GM18873 (cell line): ENCODE measurements around the gene PABPN1L.

ENCODE experiments used
- ATAC-seq: cut with Tn5 transposase; IDR thresholded peaks from one replicate; pipeline ENCODE4 v1.9.1; 2021; ENCODE audit warnings: mild to moderate bottlenecking, moderate library complexity, moderate number of reproducible peaks; ENCODE audit not compliant: unreplicated experiment, low FRiP score

Gene PABPN1L

DNA sequence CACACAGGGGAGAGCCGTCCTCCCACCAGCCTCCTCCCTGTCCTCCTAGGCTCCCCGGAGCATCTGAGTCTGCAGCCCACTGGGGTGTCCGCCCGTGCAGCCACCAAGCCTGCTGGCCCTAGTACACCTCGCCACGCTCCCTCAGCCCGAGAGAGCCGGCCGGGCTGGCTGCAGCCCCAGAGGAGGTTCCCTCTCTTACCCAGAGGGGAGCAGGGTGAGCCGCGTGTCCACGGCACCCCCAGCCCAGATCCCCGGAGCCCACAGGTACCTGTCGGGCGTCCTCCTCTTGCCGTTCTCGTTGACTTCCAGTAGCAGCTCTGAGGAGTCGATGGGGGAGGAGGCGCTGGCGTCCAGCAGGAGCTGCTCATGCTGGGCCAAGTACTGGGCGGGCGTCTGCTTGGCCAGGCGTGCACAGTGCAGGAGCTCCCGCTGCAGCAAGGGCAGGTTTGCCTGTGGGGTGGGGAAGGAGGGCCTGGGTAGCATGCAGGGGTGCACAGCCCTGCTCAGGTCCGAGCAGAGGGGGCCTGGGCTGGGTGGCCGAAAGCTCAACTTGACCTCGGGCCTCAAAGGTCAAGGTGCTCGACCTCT is 19.3 kb upstream of the PABPN1L start:
- no peak for ATAC-seq

GRCh38 chr16:88884569-88885271 is 18.3 kb upstream of the PABPN1L start:
- no peak for ATAC-seq

- no peak for ATAC-seq
These were observed 17.5 kb upstream of the PABPN1L start for GRCh38 chr16:88883946-88884345.

DNA sequence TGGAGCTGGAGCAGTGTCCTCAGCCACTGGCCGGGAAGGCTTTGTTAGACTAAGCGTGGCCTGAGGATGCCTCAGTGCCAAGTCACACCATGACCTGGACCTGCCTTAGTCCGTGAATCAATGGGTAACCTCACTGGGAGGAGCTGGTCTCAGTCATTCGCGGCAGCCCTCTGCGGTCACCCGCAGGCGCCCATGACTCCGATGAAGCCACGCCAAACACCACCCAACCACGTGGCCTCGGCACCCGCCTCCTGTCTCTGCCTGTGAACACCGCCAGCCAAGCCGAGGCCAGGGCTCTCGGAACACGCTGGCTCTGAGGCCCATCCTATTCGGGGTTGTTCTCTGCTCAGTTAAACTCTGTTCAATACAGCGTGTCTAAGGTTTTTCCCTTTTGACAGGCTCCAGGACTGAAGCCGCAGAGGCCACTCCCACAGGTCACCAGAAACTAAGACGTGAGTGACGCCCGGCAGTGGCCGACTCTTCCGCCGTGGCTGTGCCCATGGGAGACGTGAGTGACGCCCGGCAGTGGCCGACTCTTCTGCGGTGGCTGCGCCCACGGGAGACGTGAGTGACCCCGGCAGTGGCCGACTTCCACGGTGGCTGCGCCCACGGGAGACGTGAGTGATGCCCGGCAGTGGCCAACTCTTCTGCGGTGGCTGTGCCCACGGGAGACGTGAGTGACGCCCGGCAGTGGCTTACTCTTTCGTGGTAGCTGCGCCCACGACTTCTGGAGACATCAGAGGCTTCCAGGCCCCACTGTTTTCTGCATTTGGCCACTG is 16.8 kb upstream of the PABPN1L start:
- ATAC-seq, result no peak

DNA sequence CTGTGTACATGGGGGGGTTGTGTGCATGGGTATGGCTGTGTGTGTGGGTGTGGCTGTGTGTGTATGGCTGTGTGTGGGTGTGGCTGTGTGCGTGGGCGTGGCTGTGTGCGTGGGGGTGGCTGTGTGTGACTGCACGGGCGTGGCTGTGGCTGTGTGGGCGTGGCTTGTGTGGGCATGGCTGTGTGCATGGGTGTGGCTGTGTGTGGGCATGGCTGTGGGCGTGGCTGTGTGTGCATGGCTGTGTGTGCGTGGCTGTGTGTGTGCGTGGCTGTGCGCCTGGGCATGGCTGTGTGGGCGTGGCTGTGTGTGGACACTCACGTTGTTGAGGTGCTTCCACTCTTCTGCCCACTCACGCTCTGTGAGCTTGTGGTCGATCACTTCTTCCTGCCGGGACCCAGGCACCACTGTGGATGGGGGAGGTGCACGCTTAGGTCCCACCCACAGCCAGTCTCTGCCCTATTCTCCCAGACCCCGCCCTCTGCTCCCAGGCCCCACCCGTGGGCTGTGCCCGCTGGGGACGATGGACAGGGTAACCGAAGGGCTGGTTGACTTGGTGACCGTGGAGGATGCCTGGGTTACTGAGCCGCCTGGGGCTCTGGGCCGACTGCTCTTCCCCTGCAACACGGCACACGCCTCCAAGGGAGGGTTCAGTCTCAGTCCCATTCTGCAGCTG is 16.0 kb upstream of the PABPN1L start:
- ATAC-seq, result no peak

- ATAC-seq, result no peak
These were observed 15.4 kb upstream of the PABPN1L start for GRCh38 chr16:88881675-88882357.

DNA sequence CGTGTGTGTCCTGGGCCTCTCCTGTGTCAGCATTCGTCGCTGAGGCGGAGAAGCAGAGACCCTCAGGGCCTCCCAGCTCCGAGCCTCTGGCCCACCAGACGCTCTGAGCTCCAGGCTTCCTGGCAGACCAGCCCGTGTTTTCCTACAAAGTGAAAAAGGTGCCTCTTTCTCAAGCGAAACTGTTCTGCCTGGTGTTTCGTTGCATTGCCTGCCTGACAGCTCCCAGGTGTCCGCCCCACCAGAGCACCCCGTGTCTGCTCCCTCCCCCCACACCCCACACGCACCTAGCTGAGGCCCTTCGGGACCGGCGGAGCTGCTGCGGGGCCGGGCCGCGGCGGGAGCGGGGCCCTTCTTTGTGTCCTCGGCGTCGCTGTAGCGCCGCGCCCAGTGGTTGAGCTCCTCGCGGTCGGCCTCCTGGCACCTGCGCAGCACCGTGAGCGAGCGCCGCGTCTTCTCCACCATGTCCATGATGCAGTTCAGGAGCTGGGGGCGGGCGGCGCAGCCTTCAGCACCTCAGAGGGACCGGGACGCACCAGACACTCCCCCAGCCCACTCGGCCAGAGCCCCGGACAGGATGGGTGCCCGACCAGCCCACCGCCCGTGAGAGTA is 14.7 kb upstream of the PABPN1L start:
- ATAC-seq, result no peak

DNA sequence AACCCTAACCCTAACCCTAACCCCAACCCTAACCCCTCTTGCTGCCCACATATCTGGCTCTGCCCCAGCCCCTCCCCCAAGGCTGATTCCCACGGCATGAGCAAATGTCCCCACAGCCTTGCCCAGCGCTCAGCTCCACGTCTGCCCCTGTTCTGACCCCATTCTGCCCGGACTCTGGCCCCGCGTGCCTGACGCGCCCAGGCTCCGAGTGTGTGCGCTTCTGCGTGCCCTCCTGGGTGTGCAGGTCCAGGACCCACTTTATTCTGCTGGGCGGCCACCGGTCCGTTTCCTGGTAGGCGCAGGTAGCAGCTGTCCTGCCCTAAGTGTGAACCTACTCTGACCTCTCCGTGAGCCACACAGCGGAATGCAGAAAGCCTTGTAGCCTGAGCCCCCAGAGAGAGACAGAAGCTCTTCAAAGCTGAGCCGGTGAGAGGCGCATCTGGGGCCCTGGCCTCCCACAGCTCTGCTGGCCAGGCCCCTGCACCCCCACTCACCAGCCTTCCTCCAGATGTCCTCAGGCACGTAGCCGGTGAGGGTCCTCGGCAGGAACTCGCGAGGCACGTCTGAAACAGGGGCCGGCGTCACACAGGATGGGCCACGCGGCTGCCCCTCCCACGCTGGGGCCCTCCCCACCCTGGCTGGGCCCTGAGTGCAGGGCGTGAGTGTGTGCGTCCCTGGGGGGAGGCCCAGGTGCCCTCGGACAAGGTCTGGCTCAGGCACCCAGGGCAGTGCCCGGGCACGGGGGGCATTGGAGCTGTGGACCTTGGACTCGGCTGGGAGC is 14.0 kb upstream of the PABPN1L start:
- no peak for ATAC-seq

GRCh38 chr16:88879788-88880055 is 13.3 kb upstream of the PABPN1L start:
- ATAC-seq, result no peak

DNA sequence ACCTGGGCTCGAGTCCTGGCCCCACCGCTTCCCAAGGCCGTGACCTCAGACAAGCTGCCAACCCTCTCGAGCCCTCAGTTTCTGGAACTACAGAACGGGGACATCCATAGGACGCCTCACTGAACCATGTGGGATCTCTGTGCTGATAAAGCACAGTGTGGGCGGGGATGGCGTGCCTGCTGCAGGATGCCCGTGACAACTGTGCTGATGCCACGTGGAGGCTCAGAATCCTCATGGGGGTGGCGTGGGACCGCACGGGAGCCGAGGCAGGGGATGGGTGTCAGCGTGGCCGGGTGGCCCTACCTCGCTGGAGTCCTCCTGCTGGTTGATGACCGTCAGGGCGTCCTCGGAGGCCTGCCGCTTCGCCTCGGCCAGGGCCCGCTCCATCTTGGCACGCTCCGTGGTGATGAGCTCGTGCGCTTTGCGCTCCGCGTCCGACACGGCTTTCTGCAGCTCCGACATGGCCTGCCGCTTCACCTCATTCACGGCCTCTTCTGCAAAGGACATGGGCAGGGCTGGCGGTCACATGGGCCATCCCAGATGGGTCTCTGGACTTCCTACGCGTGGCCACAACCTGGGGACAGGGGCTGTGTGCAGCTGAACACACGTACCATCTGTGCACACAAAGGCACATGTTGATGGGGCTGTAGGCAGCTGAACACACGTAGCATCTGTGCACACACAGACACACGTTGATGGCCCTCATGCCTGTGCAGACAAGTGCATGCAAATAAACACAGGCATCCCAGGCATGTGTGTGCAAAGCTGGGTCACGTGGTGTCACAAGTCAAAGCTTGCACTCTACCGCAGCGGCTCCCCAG is 12.7 kb upstream of the PABPN1L start:
- ATAC-seq, result no peak

DNA sequence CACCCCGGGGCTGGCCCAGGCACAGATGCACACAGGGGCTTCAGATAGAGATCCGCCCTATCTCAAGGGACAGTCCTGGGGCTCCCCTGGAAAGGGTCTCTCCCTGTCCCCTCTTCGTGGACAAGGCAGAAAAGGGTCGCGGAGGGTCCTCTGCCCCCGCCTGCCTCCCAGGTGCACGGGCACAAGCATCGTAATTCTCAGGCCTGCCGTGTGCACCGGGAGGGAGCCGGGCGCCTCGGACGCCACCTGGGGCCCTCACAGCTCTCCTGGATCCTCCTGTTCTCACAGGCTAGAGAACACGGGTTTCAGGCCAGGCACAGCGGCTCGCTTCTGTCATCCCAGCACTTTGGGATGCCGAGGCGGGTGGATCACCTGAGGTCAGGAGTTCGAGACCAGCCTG is 11.9 kb upstream of the PABPN1L start:
- no peak for ATAC-seq

- no peak for ATAC-seq
These were observed 11.3 kb upstream of the PABPN1L start for GRCh38 chr16:88877564-88878289.

GRCh38 chr16:88876942-88877526 is 10.6 kb upstream of the PABPN1L start:
- no peak for ATAC-seq

GRCh38 chr16:88875703-88876234 is 9.3 kb upstream of the PABPN1L start:
- ATAC-seq, result no peak

DNA sequence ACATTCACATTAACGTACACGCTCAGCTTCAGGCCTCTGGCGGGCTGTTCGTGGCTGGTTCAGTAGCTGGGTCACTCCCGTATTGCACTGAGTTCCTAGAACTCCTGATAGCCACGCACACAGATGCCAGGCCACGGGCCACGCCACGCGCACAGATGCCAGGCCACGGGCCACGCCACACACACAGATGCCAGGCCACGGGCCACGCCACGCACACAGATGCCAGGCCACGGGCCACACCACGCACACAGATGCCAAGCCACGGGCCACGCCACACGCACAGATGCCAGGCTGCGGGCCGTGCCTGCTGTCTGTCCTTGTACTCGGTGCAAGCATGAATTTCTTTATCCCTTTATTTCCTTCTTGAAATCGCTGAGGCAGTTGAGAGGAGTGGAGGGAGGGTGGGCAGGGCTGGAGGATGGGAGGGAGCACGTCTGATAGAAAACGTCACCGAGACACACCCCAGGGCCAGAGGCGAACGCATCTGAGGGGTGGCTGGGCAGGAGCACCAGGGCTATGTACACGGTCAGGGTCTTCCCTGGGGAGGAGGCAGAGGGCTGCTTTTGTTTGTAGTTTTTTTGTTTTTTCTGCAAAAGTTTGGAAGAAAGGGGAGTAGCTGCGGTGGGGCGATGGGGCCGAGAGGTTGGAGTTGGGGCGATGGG is 8.6 kb upstream of the PABPN1L start:
- no peak for ATAC-seq

- no peak for ATAC-seq
These were observed 6.3 kb upstream of the PABPN1L start for GRCh38 chr16:88872650-88873331.
